Endodermal cell (in vitro differentiated cells): ENCODE data around the gene SLC11A1. TPM values are rescaled to one million over a fixed set of nuclear protein-coding genes. Genes with fewer than 3 reads are reported as not detected.

Experiments used
- DNase-seq: peaks from one replicate; pipeline ENCODE4 v3.0.0-alpha.2; 2017
- H3K27ac ChIP-seq: 2 replicates; pipeline ENCODE4 v1.5.1; 2013; ENCODE audit warnings: mild to moderate bottlenecking, low read depth, low read length, moderate library complexity
- H3K27me3 ChIP-seq: 2 replicates; pipeline ENCODE4 v1.6.1; 2013; ENCODE audit warnings: mild to moderate bottlenecking, low read length, moderate library complexity; ENCODE audit not compliant: insufficient read depth, control insufficient read depth, poor library complexity, severe bottlenecking
- H3K36me3 ChIP-seq: 2 replicates; pipeline ENCODE4 v1.7.0; 2013; ENCODE audit warnings: mild to moderate bottlenecking, low read length, moderate library complexity; ENCODE audit not compliant: control insufficient read depth, insufficient read depth
- H3K4me1 ChIP-seq: one replicate; pipeline ENCODE4 v1.7.0; 2013; ENCODE audit warnings: low read length; ENCODE audit not compliant: control insufficient read depth, insufficient read depth
- H3K4me3 ChIP-seq: 2 replicates; pipeline ENCODE4 v1.5.1; 2013; ENCODE audit warnings: mild to moderate bottlenecking, low read length, moderate library complexity
- H3K9ac ChIP-seq: 2 replicates; pipeline ENCODE4 v1.6.1; 2013; ENCODE audit warnings: mild to moderate bottlenecking, low read length, moderate library complexity; ENCODE audit not compliant: poor library complexity, severe bottlenecking; ENCODE audit errors: extremely low read depth
- H3K9me3 ChIP-seq: 2 replicates; pipeline ENCODE4 v1.6.1; 2013; ENCODE audit warnings: mild to moderate bottlenecking, low read length, moderate library complexity; ENCODE audit not compliant: control insufficient read depth
- H3K27ac Mint-ChIP-seq: 2 replicates; pipeline ENCODE4 v1.8.0; 2020; ENCODE audit warnings: mixed read lengths
- H3K27me3 Mint-ChIP-seq: 2 replicates; pipeline ENCODE4 v1.8.0; 2021; ENCODE audit warnings: mild to moderate bottlenecking, mixed read lengths; ENCODE audit not compliant: insufficient read depth
- H3K36me3 Mint-ChIP-seq: 2 replicates; pipeline ENCODE4 v1.8.0; 2020; ENCODE audit warnings: low read depth, mixed read lengths
- H3K4me1 Mint-ChIP-seq: 2 replicates; pipeline ENCODE4 v1.8.0; 2020; ENCODE audit warnings: mixed read lengths
- H3K4me3 Mint-ChIP-seq: 2 replicates; pipeline ENCODE4 v1.8.0; 2020; ENCODE audit warnings: mild to moderate bottlenecking, moderate library complexity, mixed read lengths
- H3K9me3 Mint-ChIP-seq: 2 replicates; pipeline ENCODE4 v1.8.0; 2020; ENCODE audit warnings: mild to moderate bottlenecking, mixed read lengths
- CTCF ChIP-seq: fragments of 200-600 bp; sonication (generic); conservative IDR thresholded peaks from 2 replicates; pipeline ENCODE4 v1.5.0; 2021; ENCODE audit warnings: antibody characterized with exemption, mild to moderate bottlenecking
- WGBS, 2 experiments: methylation state at CpG; one replicate each; pipeline versions ENCODE4 v1.1.5 to v1.1.7; 2013; ENCODE audit warnings: missing lambda C conversion rate in 2 of 2, mixed read lengths in 1 of 2; ENCODE audit not compliant: insufficient coverage in 1 of 2, insufficient read length in 1 of 2; 5-methylcytosine and 5-hydroxymethylcytosine counted together
- total RNA-seq, 2 donors: library from RNA; stranded (reverse); fragmentation: NEBNext Ultra II Directional in 1 of 2; extraction: Animal tissue kit (Norgen Biotek cat#: 25700) in 1 of 2; gene quantifications; 2 replicates in 1 of 2; 3 replicates in 1 of 2; pipeline ENCODE4 v1.2.1, GENCODE V29; 2021

SLC11A1 gene
- total RNA-seq, 2 donors from 2014 or later = 0.09 TPM; not detected in 1

DNA sequence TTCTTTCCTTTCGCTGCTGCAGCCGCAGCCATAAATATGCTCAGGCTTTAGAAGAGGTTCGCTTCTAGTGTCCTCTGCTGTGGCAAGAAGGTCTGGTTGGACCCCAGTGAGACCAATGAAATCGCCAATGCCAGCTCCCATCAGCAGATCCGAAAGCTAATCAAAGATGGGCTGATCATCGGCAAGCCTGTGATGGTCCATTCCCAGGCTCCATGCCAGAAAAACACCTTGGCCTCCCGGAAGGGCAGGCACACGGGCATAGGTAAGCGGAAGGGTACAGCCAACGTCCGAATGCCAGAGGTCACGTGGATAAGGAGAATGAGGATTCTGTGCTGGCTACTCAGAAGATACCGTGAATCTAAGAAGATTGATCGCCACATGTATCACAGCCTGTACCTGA, 28.0 kb upstream of the SLC11A1 start:
- H3K36me3 Mint-ChIP-seq = no peaks in the 10 kb centered on the region
- peaks cover 6% of the 10 kb centered on the region for H3K4me1 ChIP-seq
- no peak overlapping the region for H3K4me3 Mint-ChIP-seq
- H3K27me3 ChIP-seq = no peaks in the 10 kb centered on the region
- DNase-seq = no peak
- peaks cover 14% of the 10 kb centered on the region for H3K4me1 Mint-ChIP-seq
- whole genome bisulfite sequencing, 2 experiments = 94 to 95% methylated on average over 13 to 14 of the region's 14 CpGs
- peaks cover 21% of the 10 kb centered on the region for H3K9me3 Mint-ChIP-seq
- no peak overlapping the region for H3K27ac ChIP-seq
- peaks cover 2% of the 10 kb centered on the region for H3K27me3 Mint-ChIP-seq
- H3K9me3 ChIP-seq = peaks cover 14% of the 10 kb centered on the region
- TF ChIP-seq CTCF = no peak
- no peak overlapping the region for H3K4me3 ChIP-seq
- no peak overlapping the region for H3K27ac Mint-ChIP-seq
- no peaks in the 10 kb centered on the region for H3K36me3 ChIP-seq
- H3K9ac ChIP-seq = no peak overlapping the region

GRCh38 chr2:218354850-218355443, 27.1 kb upstream of the SLC11A1 start:
- Histone ChIP-seq H3K36me3 (no peaks in the 10 kb centered on the region), H3K9me3 (peaks cover 14% of the 10 kb centered on the region), H3K4me1 (peaks cover 6% of the 10 kb centered on the region), H3K27ac (no peak overlapping the region), H3K4me3 (no peak overlapping the region), H3K9ac (no peak overlapping the region), H3K27me3 (no peaks in the 10 kb centered on the region)
- no peaks in the 10 kb centered on the region for H3K27me3 Mint-ChIP-seq
- WGBS, 2 experiments = 94 to 98% methylated on average over 11 to 19 of the region's 20 CpGs
- no peak overlapping the region for H3K4me3 Mint-ChIP-seq
- peaks cover 14% of the 10 kb centered on the region for H3K4me1 Mint-ChIP-seq
- H3K27ac Mint-ChIP-seq = no peak overlapping the region
- no peak for DNase-seq
- no peaks in the 10 kb centered on the region for H3K36me3 Mint-ChIP-seq
- TF ChIP-seq CTCF = no peak
- peaks cover 13% of the 10 kb centered on the region for H3K9me3 Mint-ChIP-seq

GRCh38 chr2:218357236-218358177, 24.6 kb upstream of the SLC11A1 start:
- 74 to 77% methylated on average over 12 to 17 of the region's 17 CpGs for WGBS, 2 experiments
- H3K4me3 ChIP-seq = no peak overlapping the region
- H3K27ac ChIP-seq = no peak overlapping the region
- Mint-ChIP-seq H3K9me3 (no peaks in the 10 kb centered on the region), H3K4me3 (peak overlapping the region; percentile 22), H3K4me1 (peaks cover 23% of the 10 kb centered on the region), H3K27me3 (no peaks in the 10 kb centered on the region), H3K27ac (peak overlapping the region; percentile 62), H3K36me3 (no peaks in the 10 kb centered on the region)
- no peaks in the 10 kb centered on the region for H3K27me3 ChIP-seq
- no peaks in the 10 kb centered on the region for H3K36me3 ChIP-seq
- TF ChIP-seq CTCF = no peak
- H3K4me1 ChIP-seq = peaks cover 9% of the 10 kb centered on the region
- DNase-seq = peak; percentile 63
- H3K9me3 ChIP-seq = no peaks in the 10 kb centered on the region
- H3K9ac ChIP-seq = no peak overlapping the region
